KOPT-K1 (cell line): ENCODE data around the gene RTF1.

Experiments used
- H3K27ac ChIP-seq: fragments of 200-600 bp; sonication (generic); 2 replicates; pipeline ENCODE4 v1.5.1; 2016; ENCODE audit warnings: antibody characterized with exemption, mild to moderate bottlenecking, low read depth, low read length; ENCODE audit not compliant: poor library complexity, severe bottlenecking
- H3K36me3 ChIP-seq: fragments of 200-600 bp; sonication (generic); 2 replicates; pipeline ENCODE4 v1.5.1; 2017; ENCODE audit warnings: antibody characterized with exemption, mild to moderate bottlenecking, low read length, moderate library complexity; ENCODE audit not compliant: insufficient read depth
- H3K9me3 ChIP-seq: fragments of 200-600 bp; sonication (generic); 2 replicates; pipeline ENCODE4 v1.5.1; 2017; ENCODE audit warnings: antibody characterized with exemption, low read length, mild to moderate bottlenecking; ENCODE audit not compliant: insufficient read depth, poor library complexity, severe bottlenecking

RTF1 gene

DNA sequence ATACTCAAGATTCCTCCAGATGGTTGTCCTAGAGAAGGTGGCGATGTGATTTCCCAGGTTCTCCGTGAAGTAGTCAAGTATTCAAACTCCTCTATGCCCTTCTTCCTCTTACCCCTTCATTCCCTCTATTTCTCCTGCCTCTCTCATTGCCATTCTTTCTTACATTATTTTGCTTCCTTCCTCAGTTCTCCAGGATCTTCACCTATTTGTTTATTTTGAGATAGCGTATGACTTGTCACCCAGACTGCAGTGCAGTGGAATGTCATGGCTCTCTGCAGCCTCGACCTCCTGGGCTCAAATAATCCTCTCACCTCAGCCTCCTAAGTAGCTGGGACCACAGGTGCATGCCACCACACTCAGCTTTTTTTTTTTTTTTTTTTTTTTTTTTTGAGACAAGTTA is 75.0 kb downstream of the RTF1 start:
- H3K36me3 ChIP-seq: no peaks in the 10 kb centered on the region
- H3K27ac ChIP-seq: no peak overlapping the region
- no peaks in the 10 kb centered on the region for H3K9me3 ChIP-seq

DNA sequence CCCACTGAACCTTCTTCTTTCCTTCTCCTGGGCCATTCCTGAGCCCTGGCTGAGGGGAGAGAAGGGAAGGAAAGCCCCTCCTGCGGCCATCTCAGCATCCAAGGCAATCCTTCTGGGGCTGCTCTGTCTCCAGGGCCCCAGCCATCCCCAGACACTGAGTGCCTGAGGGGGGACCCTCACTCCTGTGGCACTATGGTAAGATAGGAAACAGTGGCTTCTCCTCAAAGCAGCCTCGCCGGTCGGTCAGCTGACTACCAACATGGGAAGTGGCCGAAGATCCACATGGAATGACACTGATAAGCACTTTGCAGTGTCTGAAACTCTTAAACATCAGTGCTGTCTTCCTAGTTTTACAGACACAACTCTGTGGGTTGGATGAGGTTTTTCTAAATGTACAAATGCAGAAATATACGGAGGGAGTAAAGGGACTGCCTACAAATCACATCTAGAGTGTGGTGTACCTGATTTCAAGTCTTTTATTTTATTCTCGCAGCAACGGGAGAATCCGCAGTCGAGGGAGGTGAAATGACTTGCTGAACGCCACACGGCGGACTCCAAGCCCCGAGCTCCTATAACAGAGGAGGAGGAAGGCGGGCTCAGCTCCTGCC is 75.8 kb downstream of the RTF1 start:
- Histone ChIP-seq H3K36me3 (no peaks in the 10 kb centered on the region), H3K27ac (peak overlapping the region; percentile 62), H3K9me3 (no peaks in the 10 kb centered on the region)

DNA sequence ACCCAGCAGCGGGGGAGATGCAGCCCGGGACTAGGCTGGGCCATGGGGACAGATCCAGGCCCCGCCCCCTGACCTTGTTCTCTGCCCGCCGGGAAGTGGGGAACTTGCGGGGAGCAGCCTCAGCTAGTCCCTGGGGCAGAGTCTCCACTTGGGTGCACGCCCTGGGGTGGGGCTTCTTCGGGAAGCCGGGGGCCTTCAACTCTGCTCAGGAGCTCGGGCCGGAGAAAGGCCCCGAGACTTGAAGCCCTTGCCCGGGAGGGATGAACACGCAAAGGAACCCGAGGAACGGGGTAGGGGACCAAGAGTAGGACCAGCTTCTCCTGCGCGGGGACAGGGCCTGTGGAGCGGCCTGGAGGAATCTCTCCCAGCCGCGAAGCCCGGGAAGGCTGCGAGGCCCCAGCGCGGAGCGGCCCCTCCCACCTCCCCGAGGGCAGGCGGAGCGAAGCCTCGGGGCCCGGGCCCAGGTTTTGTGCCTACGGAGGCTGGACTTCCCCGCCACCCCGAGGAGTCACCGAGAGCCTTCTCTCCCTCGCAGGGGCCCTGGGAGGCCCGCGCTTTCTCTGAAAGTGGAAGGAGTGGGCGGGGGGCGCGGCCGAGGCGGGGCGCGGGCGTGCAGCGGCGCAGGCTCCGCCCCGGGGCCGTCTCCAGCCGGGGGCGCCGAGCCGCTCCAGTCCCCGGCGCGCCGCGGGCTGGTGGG is 76.5 kb downstream of the RTF1 start, which contains the start of gene ITPKA:
Gene ITPKA (plus strand): TSS at position 670 of the 697 bp plus-strand sequence. CDS start 54 bp downstream, outside the sequence.
- no peaks in the 10 kb centered on the region for H3K9me3 ChIP-seq
- H3K36me3 ChIP-seq: no peaks in the 10 kb centered on the region
- peak within 1 kb of the TSS; percentile 62 for H3K27ac ChIP-seq

DNA sequence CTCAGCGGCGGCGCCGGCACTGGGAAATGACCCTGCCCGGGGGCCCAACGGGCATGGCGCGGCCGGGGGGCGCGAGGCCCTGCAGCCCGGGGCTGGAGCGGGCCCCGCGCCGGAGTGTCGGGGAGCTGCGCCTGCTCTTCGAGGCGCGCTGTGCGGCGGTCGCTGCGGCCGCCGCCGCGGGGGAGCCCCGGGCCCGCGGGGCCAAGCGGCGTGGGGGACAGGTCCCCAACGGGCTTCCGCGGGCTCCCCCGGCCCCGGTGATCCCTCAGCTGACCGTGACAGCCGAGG is 77.0 kb downstream of the RTF1 start:
- no peaks in the 10 kb centered on the region for H3K36me3 ChIP-seq
- no peaks in the 10 kb centered on the region for H3K9me3 ChIP-seq
- peak overlapping the region; percentile 62 for H3K27ac ChIP-seq

DNA sequence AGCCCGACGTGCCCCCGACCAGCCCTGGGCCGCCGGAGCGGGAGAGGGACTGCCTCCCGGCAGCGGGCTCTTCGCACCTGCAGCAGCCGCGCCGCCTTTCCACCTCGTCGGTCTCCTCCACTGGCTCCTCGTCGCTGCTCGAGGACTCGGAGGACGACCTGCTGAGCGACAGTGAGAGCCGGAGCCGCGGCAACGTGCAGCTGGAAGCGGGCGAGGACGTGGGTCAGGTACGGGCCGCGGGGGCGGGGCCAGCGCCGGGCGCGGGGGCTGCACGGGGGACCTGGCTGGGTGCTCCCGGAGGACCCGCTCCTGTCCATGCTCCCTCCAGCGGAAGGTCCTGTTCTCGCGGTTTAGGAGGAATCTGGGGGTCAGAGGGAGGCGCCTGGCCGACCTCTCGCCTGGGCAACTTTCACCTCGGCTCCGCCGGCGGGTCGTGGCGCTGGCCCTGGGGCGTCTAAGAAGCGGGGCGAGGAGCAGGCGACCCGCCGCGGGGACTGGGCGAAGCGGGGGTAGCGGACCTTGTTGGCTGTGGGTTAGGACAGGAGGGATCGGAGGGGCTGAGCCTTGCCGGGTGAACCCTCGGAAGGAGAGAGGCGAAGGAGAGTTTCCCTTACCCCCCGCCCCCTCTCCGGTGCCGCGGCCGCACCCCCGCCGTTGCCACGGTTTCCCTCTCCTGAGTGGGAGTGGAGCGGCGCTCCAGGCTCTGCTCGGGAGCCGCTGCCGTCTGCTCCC is 77.5 kb downstream of the RTF1 start:
- Histone ChIP-seq H3K36me3 (no peaks in the 10 kb centered on the region), H3K27ac (no peak overlapping the region), H3K9me3 (no peaks in the 10 kb centered on the region)

DNA sequence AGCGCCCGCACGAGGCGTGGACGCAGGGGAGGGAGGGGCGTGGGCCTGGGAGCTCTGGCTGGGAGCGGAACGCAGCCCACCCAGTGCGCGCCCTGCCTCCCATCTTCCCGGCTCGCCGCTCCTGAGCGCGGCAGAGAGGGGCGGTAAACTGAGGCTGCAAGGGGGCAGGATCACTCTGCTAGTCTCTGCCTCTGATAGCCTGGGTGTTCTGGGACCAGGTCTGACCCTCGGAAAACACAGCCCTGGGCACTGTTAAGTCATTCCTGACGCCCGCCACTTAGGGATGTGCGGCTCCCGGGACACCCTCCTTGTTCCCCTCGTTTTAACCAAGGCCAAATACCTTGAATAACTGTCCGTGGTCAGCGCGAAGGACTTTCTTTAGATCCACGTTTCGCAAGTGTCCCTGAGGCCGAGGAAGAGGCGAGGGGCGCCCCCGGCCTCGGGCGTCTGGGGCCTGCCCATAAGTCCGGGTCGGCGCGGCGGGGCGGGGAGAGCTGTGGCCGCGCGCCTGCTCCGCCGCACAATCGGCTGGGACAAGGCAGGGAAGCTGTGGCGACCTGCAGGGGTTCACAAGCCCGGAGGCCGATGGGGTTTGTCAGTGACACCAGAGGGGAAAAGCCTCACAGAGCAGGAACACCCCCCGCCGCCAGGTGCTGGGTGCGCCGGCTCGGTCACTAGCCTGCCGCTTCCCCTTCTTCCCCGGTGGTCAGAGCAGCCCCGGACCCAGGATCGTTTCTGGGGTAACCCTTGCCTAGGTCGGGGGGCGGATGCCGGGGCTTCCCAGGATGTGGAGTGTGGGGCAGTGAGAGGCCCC is 78.2 kb downstream of the RTF1 start:
- Histone ChIP-seq H3K9me3 (no peaks in the 10 kb centered on the region), H3K36me3 (no peaks in the 10 kb centered on the region), H3K27ac (no peak overlapping the region)

DNA sequence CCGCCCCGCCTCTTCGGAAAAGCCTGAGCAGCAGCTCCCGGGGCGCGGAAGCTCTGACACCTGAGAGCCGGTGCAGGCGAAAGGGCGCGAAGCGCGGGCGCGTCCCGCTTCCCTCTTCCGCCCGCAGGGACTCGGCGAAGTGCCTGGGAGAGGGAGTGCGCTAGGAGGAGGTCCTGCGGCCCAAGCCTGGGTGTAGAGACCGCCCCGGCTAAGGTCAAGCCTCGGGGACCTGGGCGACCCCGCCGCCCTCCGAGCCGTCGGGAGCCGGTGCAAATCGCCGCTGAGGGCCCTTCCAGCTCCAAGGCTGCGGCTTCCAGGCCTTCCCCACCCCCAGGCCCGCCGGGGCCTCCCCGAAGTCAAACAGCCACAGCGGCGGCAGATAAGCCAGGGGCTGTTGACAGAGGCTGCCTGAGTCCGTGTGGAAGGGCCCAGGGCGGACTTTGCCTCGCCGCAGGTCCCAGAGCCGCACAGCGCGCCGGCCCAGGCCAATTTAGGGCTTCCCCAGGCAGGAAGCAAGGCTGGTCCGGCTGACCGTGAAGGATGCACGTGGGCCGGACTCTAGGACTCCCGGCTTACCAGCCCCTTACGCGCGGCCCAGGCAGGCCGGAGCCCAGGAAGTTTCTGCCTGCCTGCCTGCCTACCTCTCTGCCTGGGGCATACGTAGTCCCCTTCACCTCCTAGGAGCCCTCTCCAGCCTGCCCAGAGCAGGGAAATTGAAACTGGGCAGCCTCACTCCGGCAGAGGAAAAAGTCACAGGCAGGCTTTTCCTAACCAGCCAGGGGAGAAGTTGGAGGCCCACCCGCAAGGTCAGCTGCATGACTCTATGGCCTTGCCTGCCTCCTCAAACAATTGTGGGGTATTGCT is 79.1 kb downstream of the RTF1 start:
- Histone ChIP-seq H3K36me3 (no peaks in the 10 kb centered on the region), H3K9me3 (no peaks in the 10 kb centered on the region), H3K27ac (no peak overlapping the region)

DNA sequence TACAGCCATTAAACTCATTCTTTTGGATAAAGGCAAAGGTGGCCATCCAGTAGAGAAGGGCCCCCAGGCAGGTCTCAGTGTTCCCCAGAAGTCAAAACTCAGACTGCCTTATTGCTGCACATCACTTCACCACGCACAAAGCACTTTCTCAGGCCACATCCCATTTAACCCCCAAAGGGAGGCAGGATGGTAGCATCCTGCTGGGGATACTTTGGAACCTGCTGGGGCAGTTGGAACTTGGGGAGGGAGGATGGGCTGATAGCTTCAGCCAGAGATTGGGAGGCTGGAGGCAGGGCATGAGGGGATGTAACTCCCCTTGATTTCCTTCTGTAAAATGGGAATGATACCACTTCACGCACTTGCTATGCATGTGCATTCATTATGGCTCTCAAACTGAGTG is 81.8 kb downstream of the RTF1 start:
- no peaks in the 10 kb centered on the region for H3K36me3 ChIP-seq
- no peak overlapping the region for H3K27ac ChIP-seq
- H3K9me3 ChIP-seq: no peaks in the 10 kb centered on the region

DNA sequence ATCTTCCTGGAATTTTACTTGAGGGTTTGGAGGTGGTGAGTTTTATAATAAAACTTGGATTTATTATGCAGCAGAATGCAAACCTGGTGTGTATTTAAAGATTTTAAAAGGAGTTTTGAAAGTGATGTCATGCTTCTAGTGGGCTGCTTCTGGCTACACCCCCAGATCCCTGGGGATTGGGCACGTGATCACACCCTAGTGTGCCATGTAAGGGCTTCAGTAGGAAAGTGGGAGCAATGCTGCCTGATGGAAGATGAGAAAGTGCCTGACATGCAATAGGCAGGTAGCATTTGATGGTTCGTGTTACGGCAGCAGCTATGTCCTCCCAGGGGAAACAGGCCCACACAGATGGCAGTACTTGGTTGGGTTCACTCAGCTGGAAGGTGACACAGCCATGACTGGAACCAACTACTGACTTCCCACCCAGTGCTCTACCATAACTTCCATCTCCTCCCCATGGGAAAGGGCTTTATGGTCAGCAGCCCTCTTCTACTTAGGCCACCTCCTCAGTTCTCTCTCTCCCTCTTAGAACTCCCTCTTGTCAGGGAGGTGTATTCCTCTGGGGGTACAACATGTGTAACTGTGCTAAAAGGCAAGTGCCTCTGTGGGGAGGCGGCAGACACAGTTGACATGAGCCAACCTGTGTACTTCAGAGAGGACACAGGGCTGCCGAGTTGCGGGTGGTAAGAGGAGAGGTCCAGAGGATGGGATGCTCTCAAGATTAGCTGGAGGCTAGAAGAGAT is 82.4 kb downstream of the RTF1 start:
- H3K9me3 ChIP-seq: no peaks in the 10 kb centered on the region
- H3K27ac ChIP-seq: no peak overlapping the region
- no peaks in the 10 kb centered on the region for H3K36me3 ChIP-seq

DNA sequence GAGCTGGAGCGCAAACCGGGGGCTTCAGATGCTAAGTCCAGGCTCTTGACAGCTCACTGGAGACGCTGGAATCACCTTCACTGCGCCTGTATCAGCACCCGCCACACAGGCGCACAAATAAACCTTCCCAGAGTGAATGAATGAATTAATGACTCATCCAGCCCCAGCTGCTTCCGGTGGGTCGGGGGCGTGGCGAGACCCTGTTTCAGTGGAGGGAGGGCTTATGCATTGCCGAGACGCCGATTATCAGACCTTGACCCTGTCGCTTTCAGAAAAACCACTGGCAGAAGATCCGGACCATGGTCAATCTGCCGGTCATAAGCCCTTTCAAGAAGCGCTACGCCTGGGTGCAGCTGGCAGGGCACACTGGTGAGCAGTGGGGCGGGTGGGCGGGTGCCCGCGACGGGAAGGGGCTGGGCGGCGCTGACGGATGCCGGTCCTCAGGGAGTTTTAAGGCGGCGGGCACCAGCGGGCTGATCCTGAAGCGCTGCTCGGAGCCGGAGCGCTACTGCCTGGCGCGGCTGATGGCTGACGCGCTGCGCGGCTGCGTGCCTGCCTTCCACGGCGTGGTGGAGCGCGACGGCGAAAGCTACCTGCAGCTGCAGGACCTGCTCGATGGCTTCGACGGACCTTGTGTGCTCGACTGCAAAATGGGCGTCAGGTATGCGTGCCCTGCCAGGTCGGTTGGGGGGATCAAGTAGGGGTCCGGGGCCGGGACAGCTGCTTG is 84.5 kb downstream of the RTF1 start:
- no peaks in the 10 kb centered on the region for H3K9me3 ChIP-seq
- no peaks in the 10 kb centered on the region for H3K36me3 ChIP-seq
- no peak overlapping the region for H3K27ac ChIP-seq

DNA sequence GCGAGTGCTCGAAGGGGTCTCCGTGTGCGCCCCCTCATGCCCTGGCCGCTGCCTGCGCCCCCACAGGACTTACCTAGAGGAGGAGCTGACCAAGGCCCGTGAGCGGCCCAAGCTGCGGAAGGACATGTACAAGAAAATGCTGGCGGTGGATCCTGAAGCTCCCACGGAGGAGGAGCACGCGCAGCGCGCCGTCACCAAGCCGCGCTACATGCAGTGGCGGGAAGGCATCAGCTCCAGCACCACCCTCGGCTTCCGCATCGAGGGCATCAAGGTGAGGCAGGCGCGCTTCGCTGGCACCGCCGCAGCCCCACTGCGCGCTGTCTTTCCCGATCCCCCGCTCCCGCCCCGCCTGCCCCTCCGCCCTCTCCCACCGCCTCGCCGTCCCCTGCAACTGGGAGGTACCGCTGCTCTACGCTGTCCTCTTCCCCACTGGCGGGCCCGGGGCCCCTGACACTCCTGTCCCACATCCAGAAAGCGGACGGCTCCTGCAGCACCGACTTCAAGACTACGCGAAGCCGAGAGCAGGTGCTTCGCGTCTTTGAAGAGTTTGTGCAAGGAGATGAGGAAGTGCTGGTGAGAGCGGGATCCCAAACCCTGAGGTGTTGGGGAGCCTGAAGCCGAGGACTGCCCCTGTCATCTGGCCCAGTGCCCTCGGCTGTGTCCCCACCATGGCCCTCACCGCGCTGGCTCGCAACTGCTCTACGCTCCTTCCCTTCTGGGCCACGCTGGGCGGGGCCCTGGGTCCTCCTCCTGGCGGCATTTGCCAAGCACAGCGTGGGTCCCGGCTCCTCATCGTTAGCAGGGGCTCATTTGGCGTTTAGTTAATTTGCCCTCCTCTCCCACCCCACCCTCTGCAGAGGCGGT is 85.3 kb downstream of the RTF1 start:
- Histone ChIP-seq H3K9me3 (no peaks in the 10 kb centered on the region), H3K36me3 (no peaks in the 10 kb centered on the region), H3K27ac (no peak overlapping the region)

DNA sequence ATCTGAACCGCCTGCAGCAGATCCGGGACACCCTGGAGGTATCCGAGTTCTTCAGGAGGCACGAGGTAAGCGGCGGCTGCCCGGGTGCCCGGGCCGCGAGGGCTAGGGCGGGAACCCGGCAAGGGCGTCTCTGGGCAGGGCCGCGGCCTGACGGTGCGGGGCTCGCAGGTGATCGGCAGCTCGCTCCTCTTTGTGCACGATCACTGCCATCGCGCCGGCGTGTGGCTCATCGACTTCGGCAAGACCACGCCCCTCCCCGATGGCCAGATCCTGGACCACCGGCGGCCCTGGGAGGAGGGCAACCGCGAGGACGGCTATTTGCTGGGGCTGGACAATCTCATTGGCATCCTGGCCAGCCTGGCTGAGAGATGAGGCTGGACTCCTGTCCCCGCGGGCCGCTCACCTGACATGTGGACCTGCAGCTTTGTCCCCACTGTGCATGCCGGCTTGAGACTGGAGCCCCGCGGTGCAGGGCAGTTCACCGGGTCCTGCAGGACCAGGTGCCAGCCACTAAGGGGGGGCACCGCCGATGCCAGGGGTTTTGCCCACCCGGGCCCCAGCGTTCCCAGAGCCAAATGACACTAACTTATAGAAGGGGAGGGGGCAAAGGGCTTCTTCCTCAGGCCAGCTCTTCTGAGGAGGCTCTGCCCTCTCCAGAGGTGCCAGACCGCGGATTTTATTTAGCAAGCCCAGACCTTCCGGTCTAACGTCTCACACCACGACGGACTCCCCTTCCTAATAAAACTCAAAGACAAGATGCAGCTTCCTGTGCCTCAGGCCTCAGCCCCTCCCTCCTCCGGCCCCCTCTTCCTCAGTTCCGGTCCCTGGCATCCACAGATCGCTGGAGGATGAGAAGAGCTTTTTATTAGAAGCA is 86.1 kb downstream of the RTF1 start:
- H3K27ac ChIP-seq: no peak overlapping the region
- H3K9me3 ChIP-seq: no peaks in the 10 kb centered on the region
- no peaks in the 10 kb centered on the region for H3K36me3 ChIP-seq
